SK-N-SH treated with all-trans-retinoic acid at 6 μM for 48 hours (cell line): ENCODE results near the gene PAX5.

Source experiments
- ATAC-seq: fragments of 200-7000 bp; cut with Tn5 transposase; 3 replicates; pipeline ENCODE4 v1.9.1; 2020; ENCODE audit warnings: mild to moderate bottlenecking, moderate library complexity
- ARNTL ChIP-seq: fragments of 450-650 bp; formaldehyde crosslinking; IDR thresholded peaks from 2 replicates; pipeline ENCODE4 v1.5.0; 2020; ENCODE audit warnings: low read depth, mild to moderate bottlenecking, moderate library complexity, borderline replicate concordance
- BACH2 ChIP-seq: fragments of 250-450 bp; sonication (Bioruptor Pico); IDR thresholded peaks from 2 replicates; pipeline ENCODE4 v1.9.0; 2021; ENCODE audit warnings: mild to moderate bottlenecking, borderline replicate concordance
- CSDC2 ChIP-seq: fragments of 250-450 bp; sonication (Bioruptor Pico); IDR thresholded peaks from 2 replicates; pipeline ENCODE4 v1.5.0; 2020; ENCODE audit warnings: mild to moderate bottlenecking, moderate library complexity
- ESRRG ChIP-seq: fragments of 250-450 bp; sonication (Bioruptor Pico); IDR thresholded peaks from 2 replicates; pipeline ENCODE4 v1.6.1; 2021; ENCODE audit warnings: mild to moderate bottlenecking
- GLIS3 ChIP-seq: fragments of 250-450 bp; sonication (Bioruptor Pico); IDR thresholded peaks from 2 replicates; pipeline ENCODE4 v1.5.0; 2020; ENCODE audit warnings: mild to moderate bottlenecking, moderate library complexity
- ISL1 ChIP-seq: fragments of 250-450 bp; sonication (Bioruptor Pico); IDR thresholded peaks from 2 replicates; pipeline ENCODE4 v2.1.2; 2022; ENCODE audit warnings: mild to moderate bottlenecking, moderate library complexity
- OSR1 ChIP-seq: fragments of 250-450 bp; sonication (Bioruptor Pico); IDR thresholded peaks from 2 replicates; pipeline ENCODE4 v1.8.0; 2022; ENCODE audit warnings: moderate library complexity, mild to moderate bottlenecking, inconsistent platforms
- POU6F1 ChIP-seq: fragments of 250-450 bp; sonication (Bioruptor Pico); IDR thresholded peaks from 2 replicates; pipeline ENCODE4 v1.8.0; 2021; ENCODE audit warnings: low read depth, mild to moderate bottlenecking, moderate library complexity, borderline replicate concordance
- PPARA ChIP-seq: fragments of 250-450 bp; sonication (Bioruptor Pico); IDR thresholded peaks from 2 replicates; pipeline ENCODE4 v1.5.0; 2020; ENCODE audit warnings: mild to moderate bottlenecking, borderline replicate concordance
- RARB ChIP-seq: fragments of 250-450 bp; sonication (Bioruptor Pico); IDR thresholded peaks from 2 replicates; pipeline ENCODE4 v1.8.0; 2021; ENCODE audit warnings: mild to moderate bottlenecking, moderate library complexity
- SNAI2 ChIP-seq: fragments of 250-450 bp; sonication (Bioruptor Pico); IDR thresholded peaks from 2 replicates; pipeline ENCODE4 v1.5.0; 2020; ENCODE audit warnings: mild to moderate bottlenecking, moderate library complexity
- TCF4 ChIP-seq: fragments of 250-450 bp; sonication (Bioruptor Pico); IDR thresholded peaks from 2 replicates; pipeline ENCODE4 v1.8.0; 2021; ENCODE audit warnings: mild to moderate bottlenecking, moderate library complexity, borderline replicate concordance
- TOX ChIP-seq: fragments of 250-450 bp; sonication (Bioruptor Pico); IDR thresholded peaks from 2 replicates; pipeline ENCODE4 v1.8.0; 2021; ENCODE audit warnings: mild to moderate bottlenecking, moderate library complexity, borderline replicate concordance
- ZC3H10 ChIP-seq: fragments of 250-450 bp; sonication (Bioruptor Pico); IDR thresholded peaks from 2 replicates; pipeline ENCODE4 v1.5.1; 2021; ENCODE audit warnings: mild to moderate bottlenecking, moderate library complexity
- ZFP3 ChIP-seq: fragments of 250-450 bp; sonication (Bioruptor Pico); IDR thresholded peaks from 2 replicates; pipeline ENCODE4 v1.5.0; 2020; ENCODE audit warnings: mild to moderate bottlenecking, moderate library complexity
- ZNF565 ChIP-seq: fragments of 450-650 bp; formaldehyde crosslinking; conservative IDR thresholded peaks from 2 replicates; pipeline ENCODE4 v1.5.0; 2020; ENCODE audit warnings: low read depth, mild to moderate bottlenecking, moderate library complexity
- ZNF70 ChIP-seq: fragments of 450-650 bp; formaldehyde crosslinking; IDR thresholded peaks from 2 replicates; pipeline ENCODE4 v1.5.0; 2020; ENCODE audit warnings: mild to moderate bottlenecking, moderate library complexity
- TF ChIP-seq, protein P1 (sequence below): fragments of 250-450 bp; sonication (Bioruptor Pico); IDR thresholded peaks from 2 replicates; pipeline ENCODE4 v1.5.1; 2021; ENCODE audit warnings: mild to moderate bottlenecking, moderate library complexity
- TF ChIP-seq, protein P2 (sequence below): fragments of 250-450 bp; sonication (Bioruptor Pico); IDR thresholded peaks from 2 replicates; pipeline ENCODE4 v1.5.0; 2020; ENCODE audit warnings: mild to moderate bottlenecking, moderate library complexity
- TF ChIP-seq, protein P3 (sequence below): fragments of 250-450 bp; sonication (Bioruptor Pico); IDR thresholded peaks from 2 replicates; pipeline ENCODE4 v1.5.1; 2020; ENCODE audit warnings: low read depth, mild to moderate bottlenecking, moderate library complexity

Gene PAX5

DNA sequence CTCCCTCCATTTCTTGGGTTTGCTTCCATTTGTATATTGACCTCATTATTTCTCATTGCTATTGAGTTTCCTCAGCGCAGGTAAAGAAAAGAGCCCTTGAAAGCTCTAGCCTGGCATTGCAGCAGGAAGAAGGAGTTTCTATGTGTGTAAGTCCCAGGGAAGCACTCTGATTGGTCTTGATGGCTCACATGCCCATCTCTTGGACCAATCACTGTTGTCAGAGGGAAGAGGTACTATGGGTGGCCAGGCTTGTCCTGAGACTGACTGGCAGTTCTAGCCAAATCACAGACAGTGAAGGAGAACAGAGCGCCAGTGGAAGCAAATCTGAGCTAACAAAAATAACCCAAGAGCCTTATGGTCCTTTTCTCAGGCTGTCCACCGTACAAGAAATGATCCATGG is 219.0 kb downstream of the PAX5 start (continued):
- TF ChIP-seq, protein P1, sequence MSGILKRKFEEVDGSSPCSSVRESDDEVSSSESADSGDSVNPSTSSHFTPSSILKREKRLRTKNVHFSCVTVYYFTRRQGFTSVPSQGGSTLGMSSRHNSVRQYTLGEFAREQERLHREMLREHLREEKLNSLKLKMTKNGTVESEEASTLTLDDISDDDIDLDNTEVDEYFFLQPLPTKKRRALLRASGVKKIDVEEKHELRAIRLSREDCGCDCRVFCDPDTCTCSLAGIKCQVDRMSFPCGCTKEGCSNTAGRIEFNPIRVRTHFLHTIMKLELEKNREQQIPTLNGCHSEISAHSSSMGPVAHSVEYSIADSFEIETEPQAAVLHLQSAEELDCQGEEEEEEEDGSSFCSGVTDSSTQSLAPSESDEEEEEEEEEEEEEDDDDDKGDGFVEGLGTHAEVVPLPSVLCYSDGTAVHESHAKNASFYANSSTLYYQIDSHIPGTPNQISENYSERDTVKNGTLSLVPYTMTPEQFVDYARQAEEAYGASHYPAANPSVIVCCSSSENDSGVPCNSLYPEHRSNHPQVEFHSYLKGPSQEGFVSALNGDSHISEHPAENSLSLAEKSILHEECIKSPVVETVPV: no peak
- TF ChIP-seq TOX (CRISPR knock-in tag): no peak

DNA sequence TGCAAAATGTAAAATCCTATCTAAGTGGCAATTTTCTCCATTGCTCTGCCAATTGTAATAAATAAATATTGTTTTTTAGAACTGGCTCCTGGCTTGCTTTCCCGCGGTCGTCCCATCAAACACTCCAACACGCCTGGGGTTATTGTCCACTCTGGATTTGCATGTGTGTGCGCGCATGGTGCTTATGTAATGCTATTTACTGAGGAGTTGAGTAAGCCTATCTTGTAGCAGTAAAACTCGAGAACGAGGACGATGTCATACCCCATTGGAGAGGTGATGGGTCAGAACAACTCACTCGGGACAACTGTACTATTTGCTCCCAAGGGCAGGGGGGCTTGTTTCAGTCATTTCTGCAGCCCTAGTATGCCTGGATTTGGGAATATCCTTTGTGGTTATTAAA is 220.9 kb downstream of the PAX5 start:
- TF ChIP-seq GLIS3 (CRISPR knock-in tag) (no peak), ZC3H10 (CRISPR knock-in tag) (no peak), PPARA (CRISPR knock-in tag) (no peak), TCF4 (CRISPR knock-in tag) (no peak), ESRRG (no peak), TOX (CRISPR knock-in tag) (no peak), ZNF565 (CRISPR knock-in tag) (no peak), ISL1 (CRISPR knock-in tag) (no peak), ARNTL (CRISPR knock-in tag) (no peak), BACH2 (CRISPR knock-in tag) (no peak)
- TF ChIP-seq, protein P2, sequence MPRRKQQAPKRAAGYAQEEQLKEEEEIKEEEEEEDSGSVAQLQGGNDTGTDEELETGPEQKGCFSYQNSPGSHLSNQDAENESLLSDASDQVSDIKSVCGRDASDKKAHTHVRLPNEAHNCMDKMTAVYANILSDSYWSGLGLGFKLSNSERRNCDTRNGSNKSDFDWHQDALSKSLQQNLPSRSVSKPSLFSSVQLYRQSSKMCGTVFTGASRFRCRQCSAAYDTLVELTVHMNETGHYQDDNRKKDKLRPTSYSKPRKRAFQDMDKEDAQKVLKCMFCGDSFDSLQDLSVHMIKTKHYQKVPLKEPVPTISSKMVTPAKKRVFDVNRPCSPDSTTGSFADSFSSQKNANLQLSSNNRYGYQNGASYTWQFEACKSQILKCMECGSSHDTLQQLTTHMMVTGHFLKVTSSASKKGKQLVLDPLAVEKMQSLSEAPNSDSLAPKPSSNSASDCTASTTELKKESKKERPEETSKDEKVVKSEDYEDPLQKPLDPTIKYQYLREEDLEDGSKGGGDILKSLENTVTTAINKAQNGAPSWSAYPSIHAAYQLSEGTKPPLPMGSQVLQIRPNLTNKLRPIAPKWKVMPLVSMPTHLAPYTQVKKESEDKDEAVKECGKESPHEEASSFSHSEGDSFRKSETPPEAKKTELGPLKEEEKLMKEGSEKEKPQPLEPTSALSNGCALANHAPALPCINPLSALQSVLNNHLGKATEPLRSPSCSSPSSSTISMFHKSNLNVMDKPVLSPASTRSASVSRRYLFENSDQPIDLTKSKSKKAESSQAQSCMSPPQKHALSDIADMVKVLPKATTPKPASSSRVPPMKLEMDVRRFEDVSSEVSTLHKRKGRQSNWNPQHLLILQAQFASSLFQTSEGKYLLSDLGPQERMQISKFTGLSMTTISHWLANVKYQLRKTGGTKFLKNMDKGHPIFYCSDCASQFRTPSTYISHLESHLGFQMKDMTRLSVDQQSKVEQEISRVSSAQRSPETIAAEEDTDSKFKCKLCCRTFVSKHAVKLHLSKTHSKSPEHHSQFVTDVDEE (CRISPR knock-in tag): no peak
- TF ChIP-seq, protein P3, sequence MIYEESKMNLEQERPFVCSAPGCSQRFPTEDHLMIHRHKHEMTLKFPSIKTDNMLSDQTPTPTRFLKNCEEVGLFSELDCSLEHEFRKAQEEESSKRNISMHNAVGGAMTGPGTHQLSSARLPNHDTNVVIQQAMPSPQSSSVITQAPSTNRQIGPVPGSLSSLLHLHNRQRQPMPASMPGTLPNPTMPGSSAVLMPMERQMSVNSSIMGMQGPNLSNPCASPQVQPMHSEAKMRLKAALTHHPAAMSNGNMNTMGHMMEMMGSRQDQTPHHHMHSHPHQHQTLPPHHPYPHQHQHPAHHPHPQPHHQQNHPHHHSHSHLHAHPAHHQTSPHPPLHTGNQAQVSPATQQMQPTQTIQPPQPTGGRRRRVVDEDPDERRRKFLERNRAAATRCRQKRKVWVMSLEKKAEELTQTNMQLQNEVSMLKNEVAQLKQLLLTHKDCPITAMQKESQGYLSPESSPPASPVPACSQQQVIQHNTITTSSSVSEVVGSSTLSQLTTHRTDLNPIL (CRISPR knock-in tag): no peak
- ATAC-seq: no peak

- TF ChIP-seq, protein P1: no peak
- no peak for TF ChIP-seq PPARA (CRISPR knock-in tag)
- no peak for TF ChIP-seq TCF4 (CRISPR knock-in tag)
- TF ChIP-seq SNAI2 (CRISPR knock-in tag): no peak
- TF ChIP-seq, protein P2 (CRISPR knock-in tag): no peak
- no peak for TF ChIP-seq BACH2 (CRISPR knock-in tag)
- TF ChIP-seq GLIS3 (CRISPR knock-in tag): no peak
- no peak for TF ChIP-seq ARNTL (CRISPR knock-in tag)
- no peak for TF ChIP-seq RARB (CRISPR knock-in tag)
- TF ChIP-seq ZNF70 (CRISPR knock-in tag): no peak
- TF ChIP-seq CSDC2: no peak
- no peak for TF ChIP-seq OSR1 (CRISPR knock-in tag)
- TF ChIP-seq, all 23 proteins: peak for 0
- no peak for ATAC-seq
Measured at GRCh38 chr9:36812556-36812955, 221.5 kb downstream of the PAX5 start.

- no peak for ATAC-seq
- TF ChIP-seq, protein P2 (CRISPR knock-in tag): no peak
- no peak for TF ChIP-seq OSR1 (CRISPR knock-in tag)
- TF ChIP-seq ZNF70 (CRISPR knock-in tag): no peak
- TF ChIP-seq ZFP3: no peak
- TF ChIP-seq RARB (CRISPR knock-in tag): no peak
- no peak for TF ChIP-seq BACH2 (CRISPR knock-in tag)
- no peak for TF ChIP-seq ARNTL (CRISPR knock-in tag)
- TF ChIP-seq PPARA (CRISPR knock-in tag): no peak
- TF ChIP-seq ZNF565 (CRISPR knock-in tag): no peak
- no peak for TF ChIP-seq TOX (CRISPR knock-in tag)
- TF ChIP-seq POU6F1 (CRISPR knock-in tag): no peak
Measured at GRCh38 chr9:36808251-36808650, 225.8 kb downstream of the PAX5 start.
